Natural killer cell treated with Interleukin-12 subunit alpha and Interleukin-12 subunit beta and Interleukin-15 and Interleukin-18, amount 100 ng/mL, for 72 hours (primary cell): Measurements from ENCODE around the gene ORC3. TPM values are rescaled to one million over a fixed set of nuclear protein-coding genes. Genes with fewer than 3 reads are reported as not detected.
A peak's percentile ranks its signal among the peaks of the same experiment; 100 is the strongest.
"Not testable (repeated sequence)": the region's sequence is repeated elsewhere in the genome, so short reads cannot be mapped to it uniquely, and the experiment has no call there.

Source experiments
- ATAC-seq, 2 donors: fragments of 150-1000 bp; cut with Tn5 transposase in 1 of 2; sonication (Bioruptor Pico), chemical (Tn5 transposase) in 1 of 2; 2 replicates each; pipeline ENCODE4 v1.10.0; 2021
- DNase-seq: peaks from one replicate; pipeline ENCODE4 v3.0.0; 2022; ENCODE audit warnings: low spot score
- H3K27ac Mint-ChIP-seq, 2 donors: 1 replicate in 1 of 2; 2 replicates in 1 of 2; pipeline ENCODE4 v1.8.0; 2022; ENCODE audit warnings: mixed read lengths in 2 of 2, mild to moderate bottlenecking in 1 of 2, moderate library complexity in 1 of 2
- H3K27me3 Mint-ChIP-seq, 2 donors: 1 replicate in 1 of 2; 2 replicates in 1 of 2; pipeline ENCODE4 v1.8.0; 2022; ENCODE audit warnings: mixed read lengths in 2 of 2
- H3K36me3 Mint-ChIP-seq: one replicate; pipeline ENCODE4 v1.8.0; 2022; ENCODE audit warnings: mixed read lengths
- H3K4me1 Mint-ChIP-seq, 2 donors: 1 replicate in 1 of 2; 2 replicates in 1 of 2; pipeline ENCODE4 v1.8.0; 2022; ENCODE audit warnings: low read depth in 2 of 2, mixed read lengths in 2 of 2, mild to moderate bottlenecking in 1 of 2
- H3K4me3 Mint-ChIP-seq: one replicate; pipeline ENCODE4 v1.8.0; 2022; ENCODE audit warnings: mixed read lengths
- H3K9me3 Mint-ChIP-seq: 2 replicates; pipeline ENCODE4 v1.8.0; 2022; ENCODE audit warnings: mixed read lengths
- total RNA-seq, 2 donors: library from RNA; stranded (reverse); gene quantifications; one replicate each; pipeline ENCODE4 v1.2.3, GENCODE V29; 2022

Gene ORC3
- total RNA-seq, 2 donors from 2014 or later = 24.6 to 30.9 TPM

DNA sequence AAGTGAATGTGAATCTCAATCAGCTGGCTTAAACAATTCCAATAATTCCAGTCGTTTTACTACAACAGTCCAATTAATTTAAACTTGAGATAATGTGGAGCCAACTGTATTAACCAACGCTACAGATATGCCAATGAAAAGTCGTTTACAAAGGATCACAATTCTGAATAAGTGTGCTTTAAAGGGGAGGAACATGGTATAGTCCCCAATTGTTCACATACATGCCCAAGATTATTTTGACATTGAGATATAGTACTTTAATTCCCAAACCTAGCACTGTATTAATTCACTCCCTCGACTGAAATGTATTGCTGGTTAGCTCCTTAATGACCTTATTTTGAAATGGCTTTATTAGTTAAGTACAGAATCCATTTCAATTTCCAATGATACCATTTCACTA is 109.6 kb downstream of the ORC3 start:
- peak overlapping the region; percentile 96 to 98 for H3K27ac Mint-ChIP-seq
- H3K27me3 Mint-ChIP-seq = no peaks in the 10 kb centered on the region
- no peaks in the 10 kb centered on the region for H3K9me3 Mint-ChIP-seq
- peaks cover 20% of the 10 kb centered on the region for H3K36me3 Mint-ChIP-seq
- peak overlapping the region; percentile 99 for H3K4me3 Mint-ChIP-seq
- no peak for ATAC-seq
- no peak for DNase-seq
- H3K4me1 Mint-ChIP-seq = peaks cover 40 to 72% of the 10 kb centered on the region in 2 donors

DNA sequence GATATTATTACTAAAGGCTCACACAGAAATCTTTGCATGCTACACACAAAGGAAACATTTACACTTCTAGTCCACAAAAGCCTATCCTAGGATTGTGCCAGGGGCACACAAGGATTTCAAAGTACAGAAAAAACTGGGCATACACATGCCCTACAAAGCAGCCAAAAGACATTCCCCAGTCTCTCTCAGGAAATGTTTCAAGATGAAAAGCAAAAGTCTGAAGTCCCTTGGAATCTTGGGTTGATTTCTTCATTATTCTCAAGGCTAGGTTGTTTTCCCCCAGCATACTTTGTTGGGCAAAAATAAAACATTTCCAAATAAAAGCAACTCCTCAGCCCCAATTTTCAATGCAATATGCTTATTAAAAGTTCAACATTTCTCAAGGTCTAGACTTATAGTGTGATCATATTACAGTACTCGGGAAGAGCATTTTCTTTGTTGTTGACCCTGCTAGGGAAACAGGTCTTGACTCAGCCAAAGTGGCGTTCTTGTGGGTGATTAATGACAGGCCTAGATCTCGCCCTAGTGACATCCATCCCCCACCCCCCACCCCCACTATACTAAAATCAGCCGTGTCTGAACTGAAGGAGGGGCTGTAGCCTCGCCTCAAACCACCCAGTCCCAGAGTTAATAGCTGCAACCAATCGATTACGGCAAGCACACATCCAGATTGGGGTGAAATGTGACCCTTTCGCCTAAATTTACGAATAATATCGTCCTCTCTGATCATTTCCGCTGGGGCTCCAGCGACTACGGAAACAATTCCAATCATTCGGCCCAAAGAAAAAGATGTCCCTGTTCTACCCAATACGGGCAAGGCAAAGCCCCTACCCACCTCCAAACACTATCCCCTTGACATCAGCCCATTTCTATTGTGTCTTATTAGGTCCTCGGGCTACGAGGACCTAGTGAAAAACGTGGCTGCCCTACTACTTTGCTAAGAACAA is 110.7 kb downstream of the ORC3 start:
- peak; percentile 62 for DNase-seq

GRCh38 chr6:87701344-87701675 is 111.4 kb downstream of the ORC3 start:
- no peaks in the 10 kb centered on the region for H3K27me3 Mint-ChIP-seq
- peak overlapping the region; percentile 96 to 98 for H3K27ac Mint-ChIP-seq
- peaks cover 20% of the 10 kb centered on the region for H3K36me3 Mint-ChIP-seq
- no peak for ATAC-seq
- no peaks in the 10 kb centered on the region for H3K9me3 Mint-ChIP-seq
- peaks cover 42 to 71% of the 10 kb centered on the region in 2 donors for H3K4me1 Mint-ChIP-seq
- H3K4me3 Mint-ChIP-seq = peak overlapping the region; percentile 99
- no peak for DNase-seq

More for the DNA sequence above, 110.7 kb downstream of the ORC3 start:
- ATAC-seq = peak in 1 of 2 donors; percentile 19
- Mint-ChIP-seq H3K27ac (peak overlapping the region; percentile 96 to 98), H3K27me3 (no peaks in the 10 kb centered on the region), H3K36me3 (peaks cover 20% of the 10 kb centered on the region), H3K9me3 (no peaks in the 10 kb centered on the region), H3K4me3 (peak overlapping the region; percentile 99), H3K4me1 (peaks cover 48 to 75% of the 10 kb centered on the region in 2 donors)

- peak; percentile 85 to 93 for ATAC-seq
- H3K27me3 Mint-ChIP-seq = no peaks in the 10 kb centered on the region
- DNase-seq = peak; percentile 98
- no peaks in the 10 kb centered on the region for H3K9me3 Mint-ChIP-seq
- H3K4me3 Mint-ChIP-seq = peak within 1 kb of the TSS; percentile 99
- H3K36me3 Mint-ChIP-seq = peaks cover 20% of the 10 kb centered on the region
- H3K4me1 Mint-ChIP-seq = peaks cover 41 to 69% of the 10 kb centered on the region in 2 donors
- H3K27ac Mint-ChIP-seq = peak within 1 kb of the TSS; percentile 96 to 98
Measured at GRCh38 chr6:87701676-87702588, 112.0 kb downstream of the ORC3 start, which contains the start of gene AKIRIN2. TSS of gene AKIRIN2 (minus strand) at chr6:87702233. CDS start at chr6:87701684, 549 bp downstream.

DNA sequence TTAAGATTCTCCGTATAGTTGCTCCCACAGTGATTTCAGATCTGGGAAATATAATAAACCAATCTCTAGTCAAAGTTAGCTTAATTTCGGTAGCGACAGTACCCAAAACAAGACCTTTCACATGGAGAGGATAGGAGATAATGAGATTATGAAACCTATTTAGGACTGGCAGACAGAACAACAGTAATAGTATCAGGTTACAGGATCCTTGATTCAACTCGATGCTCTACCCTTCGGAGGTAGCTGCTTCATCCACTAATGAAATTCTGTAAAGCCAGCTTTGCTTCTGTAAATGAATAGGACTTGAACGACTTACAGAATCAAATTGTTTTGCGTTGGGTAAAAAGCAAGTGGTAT is 112.6 kb downstream of the ORC3 start:
- peaks cover 37 to 63% of the 10 kb centered on the region in 2 donors for H3K4me1 Mint-ChIP-seq
- H3K27ac Mint-ChIP-seq = peak overlapping the region; percentile 96 to 98
- peak overlapping the region; percentile 99 for H3K4me3 Mint-ChIP-seq
- H3K9me3 Mint-ChIP-seq = no peaks in the 10 kb centered on the region
- DNase-seq = no peak
- H3K36me3 Mint-ChIP-seq = peaks cover 20% of the 10 kb centered on the region
- no peak for ATAC-seq
- H3K27me3 Mint-ChIP-seq = no peaks in the 10 kb centered on the region

DNA sequence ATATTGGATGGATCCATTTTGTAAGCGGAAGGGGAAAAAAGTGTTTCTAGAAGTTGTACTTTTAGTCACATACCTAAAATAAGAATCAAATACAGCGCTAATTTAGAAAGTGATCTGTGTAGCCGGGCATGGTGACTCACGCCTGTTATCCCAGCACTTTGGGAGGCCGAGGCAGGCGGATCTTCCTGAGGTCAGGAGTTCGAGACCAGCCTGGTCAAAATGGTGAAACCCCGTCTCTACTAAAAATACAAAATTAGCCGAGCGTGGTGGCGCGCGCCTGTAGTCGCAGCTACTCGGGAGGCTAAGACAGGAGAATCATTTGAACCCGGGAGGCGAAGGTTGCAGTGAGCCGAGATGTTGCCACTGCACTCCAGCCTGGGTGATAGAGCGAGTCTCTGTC is 113.1 kb downstream of the ORC3 start:
- ATAC-seq, DNase-seq, H3K27me3 Mint-ChIP-seq, H3K9me3 Mint-ChIP-seq: not testable (repeated sequence)
- peaks cover 18% of the 10 kb centered on the region for H3K36me3 Mint-ChIP-seq
- H3K4me3 Mint-ChIP-seq = peak overlapping the region; percentile 99
- H3K4me1 Mint-ChIP-seq = peaks cover 34 to 58% of the 10 kb centered on the region in 2 donors
- peak overlapping the region; percentile 96 to 98 for H3K27ac Mint-ChIP-seq

DNA sequence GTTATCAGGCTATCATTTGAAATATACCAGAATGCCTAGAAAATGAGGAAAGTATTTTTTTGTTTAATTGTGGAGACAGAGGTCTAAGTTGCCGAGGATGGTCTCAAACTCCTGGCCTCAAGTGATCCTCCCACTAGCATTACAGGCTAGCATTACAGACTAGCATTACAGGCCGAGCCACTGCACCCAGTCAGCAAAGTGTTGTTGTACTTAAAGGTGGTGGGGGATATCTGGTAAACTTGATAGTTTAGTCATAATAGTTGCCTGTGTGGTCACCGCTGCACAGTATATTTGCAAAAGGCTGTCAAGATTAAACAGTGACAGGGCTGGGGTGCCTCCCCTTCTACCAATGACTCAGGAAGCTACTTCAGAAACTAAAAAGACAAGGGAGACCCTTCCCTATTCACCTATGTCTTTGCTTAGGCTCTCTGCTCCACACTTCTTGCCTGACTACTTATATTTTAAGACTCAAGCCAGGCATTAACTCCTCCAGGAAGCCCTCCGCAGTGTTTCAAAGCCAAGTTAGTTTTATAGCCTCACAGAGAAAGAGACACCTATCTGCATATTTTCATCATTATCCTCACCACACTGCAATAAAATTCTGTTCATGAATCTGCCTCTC is 115.2 kb downstream of the ORC3 start:
- Mint-ChIP-seq H3K27ac (peak overlapping the region; percentile 50 to 68), H3K27me3 (no peaks in the 10 kb centered on the region), H3K4me3 (peak overlapping the region; percentile 58), H3K9me3 (no peaks in the 10 kb centered on the region), H3K36me3 (peaks cover 9% of the 10 kb centered on the region), H3K4me1 (peaks cover 20 to 42% of the 10 kb centered on the region in 2 donors)
- DNase-seq (peak; percentile 61), ATAC-seq (peak; percentile 54 to 76)

GRCh38 chr6:87706187-87706966 is 116.4 kb downstream of the ORC3 start:
- Mint-ChIP-seq H3K4me3 (no peak overlapping the region), H3K27me3 (no peaks in the 10 kb centered on the region), H3K4me1 (peaks cover 16 to 34% of the 10 kb centered on the region in 2 donors), H3K9me3 (no peaks in the 10 kb centered on the region), H3K27ac (peak overlapping the region; percentile 37 to 68), H3K36me3 (no peaks in the 10 kb centered on the region)
- no peak for DNase-seq
- no peak for ATAC-seq

DNA sequence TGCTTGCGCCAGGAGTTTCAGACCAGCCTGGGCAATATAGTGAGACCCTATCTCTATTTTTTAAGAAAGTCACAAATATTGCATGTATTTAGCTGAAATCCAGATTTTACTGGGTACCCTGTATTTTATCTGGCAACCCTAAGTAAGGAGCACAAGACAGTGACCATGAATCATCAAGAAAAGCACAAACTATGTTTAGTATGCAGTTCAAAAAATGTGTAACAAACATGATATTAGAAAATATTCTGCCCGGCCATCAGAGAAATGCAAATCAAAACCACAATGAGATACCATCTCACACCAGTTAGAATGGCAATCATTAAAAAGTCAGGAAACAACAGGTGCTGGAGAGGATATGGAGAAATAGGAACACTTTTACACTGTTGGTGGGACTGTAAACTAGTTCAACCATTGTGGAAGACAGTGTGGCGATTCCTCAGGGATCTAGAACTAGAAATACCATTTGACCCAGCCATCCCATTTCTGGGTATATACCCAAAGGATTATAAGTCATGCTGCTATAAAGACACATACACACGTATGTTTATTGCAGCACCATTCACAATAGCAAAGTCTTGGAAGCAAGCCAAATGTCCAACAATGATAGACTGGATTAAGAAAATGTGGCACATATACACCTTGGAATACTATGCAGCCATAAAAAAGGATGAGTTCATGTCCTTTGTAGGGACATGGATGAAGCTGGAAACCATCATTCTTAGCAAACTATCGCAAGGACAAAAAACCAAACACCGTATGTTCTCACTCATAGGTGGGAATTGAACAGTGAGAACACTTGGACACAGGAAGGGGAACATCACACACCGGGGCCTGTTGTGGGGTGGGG is 118.9 kb downstream of the ORC3 start:
- not testable (repeated sequence) for H3K36me3 Mint-ChIP-seq, ATAC-seq, H3K4me3 Mint-ChIP-seq, DNase-seq, H3K9me3 Mint-ChIP-seq, H3K27me3 Mint-ChIP-seq, H3K27ac Mint-ChIP-seq
- H3K4me1 Mint-ChIP-seq = peaks cover 10 to 21% of the 10 kb centered on the region in 2 donors

DNA sequence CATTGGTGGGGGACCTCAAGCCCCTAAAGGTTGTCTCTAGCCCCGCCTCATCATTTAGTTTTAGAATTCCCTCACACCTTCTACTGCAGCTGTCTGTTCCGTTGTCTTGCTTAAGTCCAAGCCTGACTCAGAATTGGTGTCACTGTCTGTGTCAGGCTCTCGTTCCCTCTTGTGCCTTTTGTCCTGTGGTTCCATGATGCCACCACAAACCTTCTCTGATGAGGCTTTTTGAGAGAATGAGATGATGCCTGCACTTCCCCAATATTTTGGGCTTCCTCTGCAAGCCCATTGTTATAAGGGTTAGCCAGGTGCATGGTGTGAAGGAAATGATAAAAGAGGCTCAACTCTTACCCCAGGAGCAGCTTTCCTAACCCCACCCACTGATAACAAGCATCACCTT is 120.2 kb downstream of the ORC3 start:
- ATAC-seq (peak in 1 of 2 donors; percentile 43), DNase-seq (no peak)
- no peaks in the 10 kb centered on the region for H3K27me3 Mint-ChIP-seq
- H3K27ac Mint-ChIP-seq = peak overlapping the region in 1 of 2 donors; percentile 5
- no peaks in the 10 kb centered on the region for H3K9me3 Mint-ChIP-seq
- no peak overlapping the region for H3K4me3 Mint-ChIP-seq
- H3K36me3 Mint-ChIP-seq = no peaks in the 10 kb centered on the region
- peaks cover 12 to 20% of the 10 kb centered on the region in 2 donors for H3K4me1 Mint-ChIP-seq

GRCh38 chr6:87712713-87713112 is 122.8 kb downstream of the ORC3 start:
- H3K4me3 Mint-ChIP-seq, H3K27me3 Mint-ChIP-seq, H3K9me3 Mint-ChIP-seq, ATAC-seq, H3K27ac Mint-ChIP-seq, DNase-seq, H3K36me3 Mint-ChIP-seq: not testable (repeated sequence)
- peaks cover 11 to 14% of the 10 kb centered on the region in 2 donors for H3K4me1 Mint-ChIP-seq
